Esophagus squamous epithelium (tissue), 5 donors: Measurements from ENCODE around the gene PLK5. TPM values are rescaled to one million over a fixed set of nuclear protein-coding genes. Genes with fewer than 3 reads are reported as not detected.
"Not testable (repeated sequence)": the region's sequence is repeated elsewhere in the genome, so short reads cannot be mapped to it uniquely, and the experiment has no call there.

ENCODE experiments used
- DNase-seq: peaks from one replicate; lab custom pipeline; 2025; lab: John Stamatoyannopoulos, UW
- H3K27ac ChIP-seq, 4 donors: fragments of 200-600 bp; sonication (generic); one replicate each; pipeline ENCODE4 v1.5.1; 2016 to 2019; ENCODE audit warnings: mild to moderate bottlenecking in 1 of 4
- H3K27me3 ChIP-seq, 4 donors: fragments of 200-600 bp; sonication (generic); 1 replicate in 3 of 4; 2 replicates in 1 of 4; pipeline versions ENCODE4 v1.5.1 to v1.6.0; 2017 to 2021; ENCODE audit warnings: antibody characterized with exemption in 1 of 4
- H3K36me3 ChIP-seq, 3 donors: fragments of 200-600 bp; sonication (generic); one replicate each; pipeline ENCODE4 v1.5.1; 2016 to 2019
- H3K4me1 ChIP-seq, 3 donors: fragments of 200-600 bp; sonication (generic); one replicate each; pipeline ENCODE4 v1.5.1; 2017 to 2019
- H3K4me3 ChIP-seq, 4 donors: fragments of 200-600 bp; sonication (generic); 1 replicate in 3 of 4; 2 replicates in 1 of 4; pipeline ENCODE4 v1.5.1; 2016 to 2019; ENCODE audit warnings: mild to moderate bottlenecking in 2 of 4, moderate library complexity in 1 of 4
- H3K9me3 ChIP-seq, 3 donors: fragments of 200-600 bp; sonication (generic); one replicate each; pipeline ENCODE4 v1.5.1; 2016 to 2019
- CTCF ChIP-seq, 6 experiments: fragments of 450-650 bp in 4 of 6; fragments of 200-600 bp in 2 of 6; sonication (generic) in 2 of 6; IDR thresholded peaks; one replicate each; pipeline ENCODE4 v1.5.1; 2016 to 2019; ENCODE audit warnings: antibody characterized with exemption in 6 of 6, mild to moderate bottlenecking in 4 of 6, moderate library complexity in 4 of 6
- POLR2A ChIP-seq, 4 donors: fragments of 450-650 bp; IDR thresholded peaks; one replicate each; pipeline ENCODE4 v1.6.1; 2017; ENCODE audit warnings: antibody characterized with exemption in 4 of 4, mild to moderate bottlenecking in 4 of 4, moderate library complexity in 3 of 4
- WGBS, 2 donors: methylation state at CpG; one replicate each; pipeline ENCODE4 v1.1.5; 2018; 5-methylcytosine and 5-hydroxymethylcytosine counted together
- intact Hi-C: fragments of 100-400 bp; cut with DNase I; formaldehyde crosslinking; loops from one replicate; pipeline ENCODE4 v1.15.0; 2022
- total RNA-seq, 4 donors: library from RNA; depleted of rRNA; stranded (reverse); fragments of >200 nt; gene quantifications; one replicate each; pipeline ENCODE4 v1.1.0, GENCODE V29; 2016
- donor health status: DM: yes; HTN: yes; CAD: no.

The PLK5 gene
- total RNA-seq, 4 donors from 2014 or later = 0.19 to 0.66 TPM; not detected in 2

GRCh38 chr19:1531587-1531986, 7.7 kb downstream of the PLK5 start:
- intact Hi-C loops = no loop called here

GRCh38 chr19:1532003-1532402, 8.1 kb downstream of the PLK5 start:
- intact Hi-C loops = no loop called here
- no peaks in the 10 kb centered on the region for H3K9me3 ChIP-seq
- no peak overlapping the region for H3K4me3 ChIP-seq
- no peak for TF ChIP-seq CTCF (IDR thresholded peaks at IDR 0.05)
- TF ChIP-seq POLR2A (IDR thresholded peaks at IDR 0.05) = no peak
- H3K36me3 ChIP-seq = no peaks in the 10 kb centered on the region
- 82 to 83% methylated on average over 8 to 9 of the region's 9 CpGs for WGBS, 2 donors
- no peak overlapping the region for H3K27ac ChIP-seq
- H3K4me1 ChIP-seq = no peaks in the 10 kb centered on the region
- DNase-seq = no peak
- peaks cover 0 to 66% (median 0%) of the 10 kb centered on the region in 4 donors for H3K27me3 ChIP-seq

More at GRCh38 chr19:1531587-1531986, 7.7 kb downstream of the PLK5 start:
- Histone ChIP-seq H3K27ac (no peak overlapping the region), H3K36me3 (no peaks in the 10 kb centered on the region), H3K4me1 (no peaks in the 10 kb centered on the region), H3K9me3 (no peaks in the 10 kb centered on the region), H3K4me3 (no peak overlapping the region), H3K27me3 (peaks cover 0 to 69% (median 0%) of the 10 kb centered on the region in 4 donors)
- DNase-seq = no peak
- TF ChIP-seq POLR2A (IDR thresholded peaks at IDR 0.05) (no peak), CTCF (IDR thresholded peaks at IDR 0.05) (no peak)
- 73 to 96% methylated on average over 2 to 7 of the region's 11 CpGs for WGBS, 2 donors

GRCh38 chr19:1533510-1534150, 9.8 kb downstream of the PLK5 start:
- Histone ChIP-seq H3K4me1 (peaks cover 0 to under 1% (median 0%) of the 10 kb centered on the region in 3 donors), H3K36me3 (no peaks in the 10 kb centered on the region), H3K4me3 (no peak overlapping the region), H3K9me3 (no peaks in the 10 kb centered on the region), H3K27me3 (peaks cover 0 to 68% (median 0%) of the 10 kb centered on the region in 4 donors), H3K27ac (no peak overlapping the region)
- no peak for DNase-seq
- intact Hi-C loops = no loop called here
- TF ChIP-seq POLR2A (IDR thresholded peaks at IDR 0.05) (no peak), CTCF (IDR thresholded peaks at IDR 0.05) (no peak)
- 67 to 92% methylated on average over 1 to 3 of the region's 23 CpGs for WGBS, 2 donors

GRCh38 chr19:1534972-1535371, 11.1 kb downstream of the PLK5 start:
- H3K4me3 ChIP-seq = no peak overlapping the region
- H3K27ac ChIP-seq = no peak overlapping the region
- H3K4me1 ChIP-seq = peaks cover 0 to 6% (median 0%) of the 10 kb centered on the region in 3 donors
- H3K36me3 ChIP-seq = no peaks in the 10 kb centered on the region
- peaks cover 0 to 63% (median 0%) of the 10 kb centered on the region in 4 donors for H3K27me3 ChIP-seq
- TF ChIP-seq POLR2A (IDR thresholded peaks at IDR 0.05) = no peak
- TF ChIP-seq CTCF (IDR thresholded peaks at IDR 0.05) = no peak
- no peaks in the 10 kb centered on the region for H3K9me3 ChIP-seq
- intact Hi-C loops = no loop called here
- no peak for DNase-seq
- 44% methylated on average over 1 of the region's 14 CpGs; no CpG with 5 or more reads in 1 of the 2 donors for WGBS, 2 donors

- H3K27ac ChIP-seq, H3K4me3 ChIP-seq, H3K9me3 ChIP-seq, intact Hi-C loops, H3K36me3 ChIP-seq, DNase-seq: not testable (repeated sequence)
- H3K4me1 ChIP-seq = peaks cover 0 to 13% (median 0%) of the 10 kb centered on the region in 3 donors
- peaks cover 0 to 67% (median 0%) of the 10 kb centered on the region in 4 donors for H3K27me3 ChIP-seq
- WGBS, 2 donors = 90 to 95% methylated on average over 5 to 7 of the region's 7 CpGs
These were observed 11.8 kb downstream of the PLK5 start for GRCh38 chr19:1535699-1536098.
